ENCODE data around the gene AZU1.
A peak's percentile ranks its signal among the peaks of the same experiment; 100 is the strongest.

Gene AZU1

DNA sequence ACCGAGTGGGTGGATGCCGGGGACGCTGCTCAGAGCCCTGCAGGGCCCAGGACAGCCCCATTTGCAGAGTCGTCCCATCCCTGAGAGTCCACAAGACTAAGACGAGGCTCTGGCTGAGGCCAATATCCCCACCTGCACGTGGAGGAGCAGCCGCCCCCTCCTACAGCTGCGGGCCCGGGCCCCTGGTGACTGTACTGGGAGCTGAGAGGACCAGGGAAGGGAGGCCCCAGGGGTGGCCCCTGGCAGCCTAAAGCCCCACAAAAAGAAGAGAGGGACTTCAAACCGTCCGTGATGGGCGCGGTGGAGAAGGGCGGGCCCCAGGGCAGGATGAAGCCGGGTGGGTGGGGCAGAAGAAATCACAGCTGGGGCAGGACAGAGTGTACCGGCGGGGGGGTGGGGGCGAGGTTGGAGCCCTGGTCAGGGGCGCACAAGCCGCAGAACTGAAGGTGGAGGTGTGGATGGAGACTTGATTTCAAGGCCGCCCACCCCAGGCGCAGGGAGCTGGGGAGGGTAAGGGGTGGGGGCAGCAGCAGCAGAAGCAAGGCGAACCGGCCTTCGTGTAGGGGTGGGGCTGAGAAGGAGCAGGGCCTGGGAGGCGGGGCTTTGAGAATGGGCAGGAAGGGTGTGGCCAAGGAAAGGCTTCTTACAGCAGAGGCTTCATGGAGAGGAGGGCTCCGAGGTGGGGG, 44.8 kb downstream of the AZU1 start (continued):
- TF ChIP-seq, protein P1, sequence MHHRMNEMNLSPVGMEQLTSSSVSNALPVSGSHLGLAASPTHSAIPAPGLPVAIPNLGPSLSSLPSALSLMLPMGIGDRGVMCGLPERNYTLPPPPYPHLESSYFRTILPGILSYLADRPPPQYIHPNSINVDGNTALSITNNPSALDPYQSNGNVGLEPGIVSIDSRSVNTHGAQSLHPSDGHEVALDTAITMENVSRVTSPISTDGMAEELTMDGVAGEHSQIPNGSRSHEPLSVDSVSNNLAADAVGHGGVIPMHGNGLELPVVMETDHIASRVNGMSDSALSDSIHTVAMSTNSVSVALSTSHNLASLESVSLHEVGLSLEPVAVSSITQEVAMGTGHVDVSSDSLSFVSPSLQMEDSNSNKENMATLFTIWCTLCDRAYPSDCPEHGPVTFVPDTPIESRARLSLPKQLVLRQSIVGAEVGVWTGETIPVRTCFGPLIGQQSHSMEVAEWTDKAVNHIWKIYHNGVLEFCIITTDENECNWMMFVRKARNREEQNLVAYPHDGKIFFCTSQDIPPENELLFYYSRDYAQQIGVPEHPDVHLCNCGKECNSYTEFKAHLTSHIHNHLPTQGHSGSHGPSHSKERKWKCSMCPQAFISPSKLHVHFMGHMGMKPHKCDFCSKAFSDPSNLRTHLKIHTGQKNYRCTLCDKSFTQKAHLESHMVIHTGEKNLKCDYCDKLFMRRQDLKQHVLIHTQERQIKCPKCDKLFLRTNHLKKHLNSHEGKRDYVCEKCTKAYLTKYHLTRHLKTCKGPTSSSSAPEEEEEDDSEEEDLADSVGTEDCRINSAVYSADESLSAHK (tag by site-specific recombination; IDR thresholded peaks at IDR 0.05): no peak
- TF ChIP-seq YY1 (tag by site-specific recombination; IDR thresholded peaks at IDR 0.05) (no peak), KLF8 (tag by site-specific recombination; IDR thresholded peaks at IDR 0.05) (peak; percentile 41; the same call in 1 of the 2 replicates), KLF1 (tag by site-specific recombination; IDR thresholded peaks at IDR 0.05) (peak; percentile 88), ZNF660 (tag by site-specific recombination; IDR thresholded peaks at IDR 0.05) (no peak), GLIS1 (tag by site-specific recombination; IDR thresholded peaks at IDR 0.05) (0 out of 2 replicates have a peak, but pooled peaks have one; percentile 10)
- TF ChIP-seq, protein P2, sequence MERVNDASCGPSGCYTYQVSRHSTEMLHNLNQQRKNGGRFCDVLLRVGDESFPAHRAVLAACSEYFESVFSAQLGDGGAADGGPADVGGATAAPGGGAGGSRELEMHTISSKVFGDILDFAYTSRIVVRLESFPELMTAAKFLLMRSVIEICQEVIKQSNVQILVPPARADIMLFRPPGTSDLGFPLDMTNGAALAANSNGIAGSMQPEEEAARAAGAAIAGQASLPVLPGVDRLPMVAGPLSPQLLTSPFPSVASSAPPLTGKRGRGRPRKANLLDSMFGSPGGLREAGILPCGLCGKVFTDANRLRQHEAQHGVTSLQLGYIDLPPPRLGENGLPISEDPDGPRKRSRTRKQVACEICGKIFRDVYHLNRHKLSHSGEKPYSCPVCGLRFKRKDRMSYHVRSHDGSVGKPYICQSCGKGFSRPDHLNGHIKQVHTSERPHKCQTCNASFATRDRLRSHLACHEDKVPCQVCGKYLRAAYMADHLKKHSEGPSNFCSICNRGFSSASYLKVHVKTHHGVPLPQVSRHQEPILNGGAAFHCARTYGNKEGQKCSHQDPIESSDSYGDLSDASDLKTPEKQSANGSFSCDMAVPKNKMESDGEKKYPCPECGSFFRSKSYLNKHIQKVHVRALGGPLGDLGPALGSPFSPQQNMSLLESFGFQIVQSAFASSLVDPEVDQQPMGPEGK (tag by site-specific recombination; IDR thresholded peaks at IDR 0.05): peak; percentile 74

DNA sequence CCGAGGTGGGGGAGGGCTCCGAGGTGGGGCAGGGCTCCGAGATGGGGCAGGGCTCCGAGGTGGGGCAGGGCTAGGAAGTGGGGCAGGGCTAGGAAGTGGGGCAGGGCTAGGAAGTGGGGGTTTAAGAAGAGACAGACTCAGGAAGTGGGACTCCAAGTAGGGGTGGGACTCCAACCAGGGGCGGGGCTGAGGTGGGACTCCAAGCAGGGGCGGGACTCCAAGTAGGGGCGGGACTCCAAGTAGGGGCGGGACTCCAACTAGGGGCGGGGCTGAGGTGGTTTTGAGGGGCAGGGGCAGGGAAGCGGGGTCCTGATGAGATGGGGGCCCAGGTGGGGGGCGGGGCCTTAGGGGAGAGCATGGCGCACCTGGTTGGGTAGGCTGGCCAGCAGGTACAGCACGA, 45.4 kb downstream of the AZU1 start:
- Histone ChIP-seq H3K4me1 (ENCODE audit: control insufficient read depth, insufficient read depth, low read length) (no peaks in the 10 kb centered on the region; the same call in 1 of the 2 replicates), H3K4me3 (ENCODE audit: low read depth, low read length) (no peak overlapping the region), H3K36me3 (ENCODE audit: control insufficient read depth in 2 of 2, insufficient read depth in 1 of 2, low read length in 2 of 2) (peaks cover 7 to 61% of the 10 kb centered on the region in 2 experiments; a peak in 2 of 3 replicates), H3K27ac (ENCODE audit: extremely low read depth, low read depth, low read length) (no peak overlapping the region), H3K9me3 (ENCODE audit: control insufficient read depth, insufficient read depth, low read depth, low read length) (no peaks in the 10 kb centered on the region)
- no peak for TF ChIP-seq ZNF341 (tag by site-specific recombination; IDR thresholded peaks at IDR 0.05; ENCODE audit: low read depth)
- no peak for TF ChIP-seq ZNF19 (tag by site-specific recombination; IDR thresholded peaks at IDR 0.05; ENCODE audit: low read depth)
- TF ChIP-seq, protein P3, sequence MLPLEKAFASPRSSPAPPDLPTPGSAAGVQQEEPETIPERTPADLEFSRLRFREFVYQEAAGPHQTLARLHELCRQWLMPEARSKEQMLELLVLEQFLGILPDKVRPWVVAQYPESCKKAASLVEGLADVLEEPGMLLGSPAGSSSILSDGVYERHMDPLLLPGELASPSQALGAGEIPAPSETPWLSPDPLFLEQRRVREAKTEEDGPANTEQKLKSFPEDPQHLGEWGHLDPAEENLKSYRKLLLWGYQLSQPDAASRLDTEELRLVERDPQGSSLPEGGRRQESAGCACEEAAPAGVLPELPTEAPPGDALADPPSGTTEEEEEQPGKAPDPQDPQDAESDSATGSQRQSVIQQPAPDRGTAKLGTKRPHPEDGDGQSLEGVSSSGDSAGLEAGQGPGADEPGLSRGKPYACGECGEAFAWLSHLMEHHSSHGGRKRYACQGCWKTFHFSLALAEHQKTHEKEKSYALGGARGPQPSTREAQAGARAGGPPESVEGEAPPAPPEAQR (tag by site-specific recombination; IDR thresholded peaks at IDR 0.05): no peak
- TF ChIP-seq KLF7 (tag by site-specific recombination; IDR thresholded peaks at IDR 0.05; ENCODE audit: borderline replicate concordance): no peak
- no peak for TF ChIP-seq ZBTB48 (tag by site-specific recombination; IDR thresholded peaks at IDR 0.05)
- no peak for TF ChIP-seq ZNF24 (tag by site-specific recombination; IDR thresholded peaks at IDR 0.05)
- no peak for TF ChIP-seq ZNF596 (tag by site-specific recombination; IDR thresholded peaks at IDR 0.05)
- ChIA-PET CTCF (no interaction called here), POLR2A (interaction anchor here (0.5 kb wide), 1 partner anchor 25 kb away, joined by 3 read pairs; no protein-coding TSS in a partner anchor)

DNA sequence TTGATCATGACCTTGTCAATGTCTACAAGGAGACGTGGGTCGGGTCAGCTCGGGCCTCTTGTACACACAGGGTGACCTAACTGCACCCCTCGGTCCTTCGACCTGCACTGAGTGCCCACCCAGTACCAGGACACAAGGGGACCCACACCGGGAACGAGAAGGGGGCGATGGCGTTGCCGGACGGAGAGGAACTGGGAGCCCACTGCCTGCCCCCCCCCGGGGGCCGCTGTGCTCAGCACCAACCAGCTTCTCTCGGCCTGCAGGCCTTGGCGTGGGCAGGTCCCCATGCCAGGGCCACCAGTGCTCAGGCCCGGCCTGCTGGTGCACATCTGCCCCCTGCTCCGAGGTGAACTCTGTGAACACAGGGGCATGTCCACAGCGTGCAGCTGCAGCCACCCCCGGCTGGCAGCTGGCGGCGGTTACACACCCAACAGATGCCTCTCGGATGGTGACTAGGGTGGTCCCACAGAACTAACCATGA, 46.0 kb downstream of the AZU1 start:
- ChIA-PET POLR2A (no interaction called here), CTCF (interaction anchor here (0.7 kb wide), 1 partner anchor 237 kb away, joined by 3 read pairs; no protein-coding TSS in a partner anchor)
- H3K27ac ChIP-seq (ENCODE audit: extremely low read depth, low read depth, low read length): no peak overlapping the region
- no peak overlapping the region for H3K4me3 ChIP-seq (ENCODE audit: low read depth, low read length)
- TF ChIP-seq ZNF600 (tag by site-specific recombination; IDR thresholded peaks at IDR 0.05): 0 out of 2 replicates have a peak, but pooled peaks have one; percentile 18
- TF ChIP-seq ZNF114 (tag by site-specific recombination; IDR thresholded peaks at IDR 0.05): no peak
- H3K9me3 ChIP-seq (ENCODE audit: control insufficient read depth, insufficient read depth, low read depth, low read length): no peaks in the 10 kb centered on the region
- peaks cover 7 to 56% of the 10 kb centered on the region in 2 experiments; a peak in 2 of 3 replicates for H3K36me3 ChIP-seq (ENCODE audit: control insufficient read depth in 2 of 2, insufficient read depth in 1 of 2, low read length in 2 of 2)
- H3K4me1 ChIP-seq (ENCODE audit: control insufficient read depth, insufficient read depth, low read length): no peaks in the 10 kb centered on the region; the same call in 1 of the 2 replicates

All from HEK293 (cell line).